Mucosa of gallbladder (tissue), 1 donor: ENCODE results near the gene FTSJ3. TPM values are rescaled to one million over a fixed set of nuclear protein-coding genes. Genes with fewer than 3 reads are reported as not detected.

Experiments used
- DNase-seq: peaks from one replicate; pipeline ENCODE4 v3.0.0-alpha.2; 2020; ENCODE audit warnings: low spot score
- total RNA-seq: library from RNA; stranded (reverse); gene quantifications from one replicate; pipeline ENCODE4 v1.2.1, GENCODE V29; 2021
- donor health status: DM: no; HTN: no; CAD: no.

Gene FTSJ3
- total RNA-seq, 1 donor from 2014 or later: 43.1 TPM

GRCh38 chr17:63842540-63843386, 15.3 kb upstream of the FTSJ3 start, which contains the start of gene SMARCD2:
TSS of gene SMARCD2 (minus strand) at chr17:63842685. CDS start at chr17:63842674, 11 bp downstream.
- DNase-seq: peak; percentile 98

DNA sequence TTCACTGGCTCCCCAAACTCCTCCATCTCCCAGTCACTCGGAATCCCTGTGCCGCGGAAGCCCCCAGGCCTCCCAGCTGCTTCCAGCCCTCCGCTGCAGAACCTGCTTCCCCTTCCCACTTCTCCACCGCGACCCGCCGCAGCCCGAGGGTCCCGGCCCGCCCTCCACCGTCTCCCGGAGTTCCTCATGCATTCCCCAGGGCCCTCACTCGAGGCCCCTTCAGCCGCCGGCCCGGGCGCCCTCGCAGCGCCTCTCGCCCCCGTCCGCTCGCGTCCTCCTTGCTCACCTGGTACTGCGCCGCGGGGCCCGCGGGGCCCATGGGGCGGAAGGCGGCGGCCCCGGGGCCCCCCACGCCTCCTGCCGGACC, 14.7 kb upstream of the FTSJ3 start:
- DNase-seq: peak; percentile 17

- DNase-seq: peak; percentile 49
Observed at GRCh38 chr17:63841350-63842172, 14.1 kb upstream of the FTSJ3 start.

DNA sequence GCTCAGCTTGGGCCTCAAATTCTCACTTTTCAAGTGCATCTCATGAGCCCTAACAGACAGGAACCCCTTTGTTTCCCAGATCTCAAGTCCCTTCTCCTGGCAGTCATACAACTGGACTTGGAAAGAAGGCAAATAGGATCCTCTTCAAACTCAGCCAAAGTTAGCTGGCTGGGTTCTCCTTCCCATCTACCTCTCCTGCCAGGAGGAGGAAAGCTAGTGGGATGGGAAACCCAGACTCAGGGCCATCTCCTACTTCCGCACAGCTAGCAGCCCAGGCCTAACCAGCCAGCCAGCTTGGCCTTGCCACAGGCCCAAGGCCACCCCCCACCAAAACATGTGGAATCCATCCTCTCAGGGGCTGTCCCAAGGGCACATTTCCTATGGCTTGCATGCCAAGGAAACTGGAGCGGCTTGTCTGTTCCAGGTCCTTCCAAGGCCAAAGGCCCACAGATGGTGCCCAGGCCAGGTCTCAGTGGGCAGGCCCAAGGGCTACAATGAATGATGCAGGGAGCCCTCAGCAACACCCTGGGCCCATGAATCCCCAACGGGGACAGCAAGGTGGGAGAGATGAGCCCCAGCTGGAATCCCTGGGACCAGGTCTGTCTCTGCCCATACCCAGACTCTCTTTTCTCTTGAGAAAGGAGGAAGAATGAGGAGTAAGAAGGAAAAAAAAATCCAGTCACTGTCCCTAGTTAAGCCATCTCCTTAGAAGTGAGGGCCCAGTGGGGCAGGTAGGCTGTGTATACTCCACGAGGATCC, 13.3 kb upstream of the FTSJ3 start:
- DNase-seq: no peak

DNA sequence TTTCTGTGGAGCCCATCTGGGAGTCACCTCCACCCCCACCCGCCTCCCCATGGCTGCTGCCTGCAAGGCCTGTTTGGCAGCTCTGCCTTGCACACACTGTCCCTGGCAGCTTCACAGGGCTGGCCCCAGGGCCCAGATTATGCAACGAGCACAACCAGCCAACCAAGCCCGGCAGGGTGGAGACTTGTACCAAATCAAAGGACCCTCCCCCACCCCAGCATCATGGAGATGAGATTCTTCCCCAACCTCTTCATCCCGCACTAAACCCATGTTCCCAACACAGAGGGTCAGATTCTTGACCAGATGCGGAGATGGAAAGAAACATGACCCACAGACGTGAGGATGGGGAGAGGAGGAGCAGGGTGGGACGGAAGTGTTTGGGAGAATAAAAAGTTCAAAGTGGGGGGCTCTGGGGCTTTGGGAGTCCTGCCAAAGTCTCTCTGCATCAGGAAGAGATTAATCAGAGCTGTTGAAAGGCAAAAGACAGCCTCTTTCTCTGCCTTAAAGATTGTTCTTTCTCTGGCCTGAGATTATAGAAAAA, 11.2 kb upstream of the FTSJ3 start:
- DNase-seq: peak; percentile 87

- DNase-seq: no peak
Observed at GRCh38 chr17:63837962-63838600, 10.6 kb upstream of the FTSJ3 start.

- DNase-seq: no peak
Observed at GRCh38 chr17:63837480-63837879, 10.0 kb upstream of the FTSJ3 start.

- DNase-seq: no peak
Observed at GRCh38 chr17:63836811-63837210, 9.3 kb upstream of the FTSJ3 start.

DNA sequence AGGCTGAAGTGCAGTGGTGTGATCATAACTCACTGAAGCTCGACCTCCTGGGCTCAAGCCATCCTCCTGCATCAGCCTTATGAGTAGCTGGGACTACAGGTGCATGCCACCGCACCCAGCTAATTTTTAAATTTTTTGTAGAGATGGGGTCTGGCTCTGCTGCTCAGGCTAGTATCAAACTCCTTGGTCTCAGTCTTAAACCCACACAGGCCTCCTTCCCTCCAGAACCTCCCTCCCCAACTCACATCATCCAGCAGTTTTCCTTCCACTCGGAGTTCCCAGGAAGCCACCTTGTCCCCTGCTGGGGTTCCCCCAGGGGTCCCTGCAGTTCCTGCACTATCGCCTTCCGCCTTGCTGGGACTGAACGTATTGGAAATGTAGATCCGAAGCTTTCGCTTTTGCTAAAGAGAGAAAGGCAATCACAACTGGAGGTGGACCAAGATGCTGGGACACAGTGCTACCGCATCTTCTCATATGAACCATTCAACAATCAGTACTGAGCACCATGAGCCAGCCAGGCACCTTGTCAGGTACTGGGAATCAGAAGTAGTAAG, 7.8 kb upstream of the FTSJ3 start:
- no peak for DNase-seq

DNA sequence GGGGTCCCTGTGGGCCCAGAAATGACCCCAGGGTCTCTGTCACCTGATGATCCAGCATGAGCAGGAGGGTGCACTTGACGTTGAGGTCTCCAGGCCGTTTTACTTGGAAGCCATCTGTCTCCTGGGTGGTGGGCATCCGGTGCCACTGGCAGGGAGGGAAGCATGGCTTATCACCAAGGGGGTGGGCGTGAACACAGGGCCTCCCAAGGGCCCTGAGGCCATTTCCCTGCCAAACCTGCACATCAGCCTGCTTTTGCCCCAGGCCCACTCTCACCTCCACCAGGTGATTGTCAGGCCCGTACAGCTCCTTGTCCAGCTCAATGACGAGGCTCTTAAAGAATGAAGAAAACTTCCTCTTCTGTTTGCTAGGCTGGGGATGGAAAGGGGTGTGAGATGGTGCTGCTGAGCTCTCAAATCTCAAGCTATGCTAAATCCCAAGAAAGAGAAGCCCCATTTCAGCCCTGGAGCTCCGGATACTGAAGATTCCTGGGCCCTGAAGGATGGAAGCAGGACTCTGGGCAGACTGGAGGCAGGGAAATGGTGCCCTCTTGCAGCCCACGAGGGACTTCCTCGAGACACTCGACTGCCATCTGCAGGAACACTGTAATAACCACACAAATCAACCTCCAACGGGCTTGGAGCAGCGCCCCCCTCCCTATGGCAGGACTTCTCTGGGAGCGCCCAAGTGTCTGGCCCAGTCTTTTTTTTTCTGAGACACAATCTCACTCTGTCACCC, 7.1 kb upstream of the FTSJ3 start:
- DNase-seq: peak; percentile 58

GRCh38 chr17:63833741-63834373, 6.4 kb upstream of the FTSJ3 start:
- no peak for DNase-seq

DNA sequence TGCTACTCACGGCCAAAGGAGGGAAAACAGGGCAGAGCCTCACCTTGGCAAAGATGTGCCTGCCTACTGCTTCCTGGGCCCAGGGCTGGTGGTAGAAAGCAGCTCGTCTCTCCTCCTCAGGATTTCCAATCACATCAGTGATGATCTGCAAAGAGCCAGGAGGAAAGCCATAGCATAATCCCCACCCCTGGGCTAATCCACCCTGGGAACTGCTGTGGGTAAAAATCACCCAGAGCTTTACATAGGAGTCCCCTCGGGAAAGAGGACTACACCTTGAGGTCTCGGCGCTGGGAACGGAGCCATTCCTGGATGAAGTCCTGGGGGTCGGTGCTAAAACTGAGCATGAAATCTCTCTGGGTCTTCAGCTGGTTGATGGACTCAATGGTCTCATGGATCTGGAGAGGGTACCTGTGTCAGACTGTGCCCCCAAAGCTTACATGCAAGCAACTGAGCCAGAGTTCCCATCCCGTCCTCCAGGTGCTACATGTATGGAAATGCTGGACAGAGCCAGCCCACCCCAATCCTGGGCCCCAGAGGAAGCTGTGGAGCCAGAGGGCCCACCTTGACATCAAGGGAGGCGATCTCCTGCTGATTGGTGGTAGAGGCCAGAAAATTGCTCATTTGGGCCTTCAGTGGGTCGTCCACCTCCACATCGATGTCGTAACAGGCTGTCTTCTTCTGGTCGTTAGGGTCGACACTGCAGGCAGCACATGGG, 5.7 kb upstream of the FTSJ3 start:
- no peak for DNase-seq

- DNase-seq: no peak
Observed at GRCh38 chr17:63832455-63832854, 5.0 kb upstream of the FTSJ3 start.

GRCh38 chr17:63832014-63832413, 4.6 kb upstream of the FTSJ3 start:
- DNase-seq: no peak

- DNase-seq: no peak
Observed at GRCh38 chr17:63831505-63831904, 4.0 kb upstream of the FTSJ3 start.

- DNase-seq: no peak
Observed at GRCh38 chr17:63830904-63831491, 3.5 kb upstream of the FTSJ3 start.

DNA sequence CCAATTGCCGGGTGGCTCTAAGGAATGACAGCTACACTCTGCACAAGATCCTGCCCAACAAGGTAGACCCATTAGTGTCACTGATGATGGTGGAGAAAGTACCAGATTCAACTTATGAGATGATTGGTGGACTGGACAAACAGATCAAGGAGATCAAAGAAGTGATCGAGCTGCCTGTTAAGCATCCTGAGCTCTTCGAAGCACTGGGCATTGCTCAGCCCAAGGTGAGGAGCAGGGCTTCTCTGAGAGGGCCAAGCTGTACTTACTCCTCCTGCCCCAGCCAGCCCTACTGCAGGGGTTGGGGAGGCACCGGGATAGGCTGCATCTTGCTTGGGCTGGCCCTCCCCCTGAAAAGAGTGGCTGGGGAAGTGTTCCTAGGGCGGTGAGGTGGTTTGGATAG, 2.8 kb upstream of the FTSJ3 start:
- DNase-seq: no peak

DNA sequence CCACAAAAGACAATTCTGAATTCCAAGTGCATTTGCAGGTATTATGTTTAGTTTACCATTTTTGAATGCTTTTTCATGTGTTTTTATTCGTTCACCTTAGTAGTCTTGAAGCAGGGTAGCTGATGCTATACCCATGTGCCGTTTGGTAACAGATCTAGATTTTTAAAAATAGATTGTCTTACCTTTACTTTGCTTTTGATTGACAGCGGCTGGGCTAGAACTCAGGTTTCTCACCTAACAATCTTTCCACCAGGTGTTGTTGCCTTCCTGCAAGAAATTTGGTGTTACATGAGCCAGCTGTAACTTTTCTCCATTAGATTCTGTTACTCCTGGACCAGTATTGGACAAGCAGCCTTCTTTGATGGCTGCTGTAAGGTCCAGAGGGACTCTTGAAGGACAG, 1.5 kb upstream of the FTSJ3 start:
- no peak for DNase-seq

- no peak for DNase-seq
Observed at GRCh38 chr17:63827801-63828221, 348 bp upstream of the FTSJ3 start.
